Coronary artery (tissue), 2 donors: ENCODE measurements around the gene GLO1.

ENCODE experiments used
- DNase-seq: peaks from one replicate; pipeline ENCODE4 v3.0.0-alpha.2; 2017; ENCODE audit warnings: low spot score
- H3K27ac ChIP-seq, 2 donors: fragments of 200-600 bp; sonication (generic); one replicate each; pipeline ENCODE4 v1.5.1; 2016 to 2019
- H3K4me3 ChIP-seq: fragments of 200-600 bp; sonication (generic); 2 replicates; pipeline ENCODE4 v1.5.1; 2016; ENCODE audit warnings: mild to moderate bottlenecking, moderate library complexity
- CTCF ChIP-seq: fragments of 200-600 bp; sonication (generic); IDR thresholded peaks from one replicate; pipeline ENCODE4 v1.5.1; 2019; ENCODE audit warnings: antibody characterized with exemption

The GLO1 gene

GRCh38 chr6:38702558-38703397 is at the start of gene GLO1:
Gene GLO1, minus strand, starts transcription at chr6:38703145. Its CDS starts 91 bp downstream, at chr6:38703054.
- TF ChIP-seq CTCF, result no peak

GRCh38 chr6:38750968-38751615 is 48.1 kb upstream of the GLO1 start:
- H3K27ac ChIP-seq, result no peak overlapping the region
- no peak for DNase-seq
- TF ChIP-seq CTCF, result no peak
- no peak overlapping the region for H3K4me3 ChIP-seq

More at GRCh38 chr6:38702558-38703397, at the start of gene GLO1:
- Histone ChIP-seq H3K4me3 (peak within 1 kb of the TSS; percentile 86), H3K27ac (peak within 1 kb of the TSS; percentile 92 to 93)
- DNase-seq, result peak; percentile 98

DNA sequence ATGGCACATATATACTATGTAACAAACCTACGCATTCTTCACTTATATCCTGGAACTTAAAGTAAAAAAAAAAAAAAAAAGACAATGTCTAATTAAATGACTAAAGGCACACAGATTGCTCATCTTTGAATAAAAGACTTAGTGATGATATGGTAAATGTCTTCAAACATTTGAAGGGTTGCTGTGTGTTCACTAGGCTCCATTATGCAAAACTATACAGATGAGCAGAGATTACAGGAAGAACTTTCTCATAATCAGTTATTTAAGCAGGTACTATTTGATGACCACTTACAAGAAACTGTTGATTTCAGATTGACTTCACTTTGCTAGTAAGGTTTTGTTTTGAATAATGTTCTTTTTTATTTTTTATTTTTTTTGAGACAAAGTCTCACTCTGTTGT is 46.5 kb upstream of the GLO1 start:
- no peak overlapping the region for H3K27ac ChIP-seq
- no peak overlapping the region for H3K4me3 ChIP-seq
- no peak for DNase-seq
- TF ChIP-seq CTCF, result no peak

- no peak for DNase-seq
- Histone ChIP-seq H3K4me3 (no peak overlapping the region), H3K27ac (no peak overlapping the region)
- TF ChIP-seq CTCF, result no peak
Measured at GRCh38 chr6:38739532-38739931, 36.6 kb upstream of the GLO1 start.

- Histone ChIP-seq H3K4me3 (no peak overlapping the region), H3K27ac (no peak overlapping the region)
- no peak for DNase-seq
- TF ChIP-seq CTCF, result no peak
Measured at GRCh38 chr6:38738261-38738660, 35.3 kb upstream of the GLO1 start.

DNA sequence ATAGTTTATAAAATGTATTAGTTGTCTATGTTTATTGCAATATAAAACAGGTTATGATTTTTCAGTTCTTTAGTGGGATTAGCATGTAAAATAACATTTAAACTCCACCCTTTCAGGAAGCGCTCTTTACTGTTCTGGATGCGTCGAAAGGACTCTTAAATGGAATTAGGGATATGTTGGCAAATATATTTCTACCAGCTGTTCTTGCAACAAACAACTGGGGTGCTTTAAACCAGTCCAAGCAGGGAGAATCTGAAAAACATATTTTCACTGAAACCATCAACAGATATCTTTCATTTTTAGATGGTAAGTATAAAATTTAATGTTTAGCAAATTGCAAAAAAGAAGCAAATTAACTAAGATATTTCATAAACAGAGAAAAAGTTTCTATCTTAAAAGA is 34.0 kb upstream of the GLO1 start:
- Histone ChIP-seq H3K27ac (no peak overlapping the region), H3K4me3 (no peak overlapping the region)
- no peak for DNase-seq
- no peak for TF ChIP-seq CTCF
